ENCODE data around the gene NCOA6.

GRCh38 chr20:34861386-34862084, 36.1 kb upstream of the NCOA6 start:
- TF ChIP-seq POLR2AphosphoS5 (IDR thresholded peaks at IDR 0.05; ENCODE audit: low read depth, low read length) (no peak), POLR2A (IDR thresholded peaks at IDR 0.05; ENCODE audit: low read depth, low read length) (no peak), TAF1 (IDR thresholded peaks at IDR 0.05; ENCODE audit: borderline replicate concordance, low read depth, low read length) (no peak)

Data from GM12892 (cell line).